ENCODE measurements around the gene DISP2. TPM values are rescaled to one million over a fixed set of nuclear protein-coding genes. Genes with fewer than 3 reads are reported as not detected.
A peak's percentile ranks its signal among the peaks of the same experiment; 100 is the strongest.

The DISP2 gene
- total RNA-seq, 2 donors from 2014 or later = 0.04 to 0.40 TPM

GRCh38 chr15:40328751-40329150, 29.3 kb upstream of the DISP2 start:
- H3K4me1 ChIP-seq (ENCODE audit: control insufficient read depth, insufficient read depth, low read length) = no peaks in the 10 kb centered on the region

GRCh38 chr15:40329804-40330203, 28.2 kb upstream of the DISP2 start:
- Mint-ChIP-seq H3K4me3 (no peak overlapping the region), H3K9me3 (no peaks in the 10 kb centered on the region), H3K27ac (no peak overlapping the region), H3K4me1 (peaks cover 21% of the 10 kb centered on the region), H3K36me3 (ENCODE audit: low read depth) (no peaks in the 10 kb centered on the region), H3K27me3 (ENCODE audit: insufficient read depth) (peaks cover 43% of the 10 kb centered on the region)
- Histone ChIP-seq H3K4me3 (ENCODE audit: low read length) (no peak overlapping the region), H3K36me3 (ENCODE audit: control insufficient read depth, insufficient read depth, low read length) (no peaks in the 10 kb centered on the region), H3K4me1 (ENCODE audit: control insufficient read depth, insufficient read depth, low read length) (no peaks in the 10 kb centered on the region), H3K27ac (ENCODE audit: low read depth, low read length) (peak overlapping the region; percentile 19), H3K9ac (ENCODE audit: extremely low read depth, low read length, poor library complexity, severe bottlenecking) (no peak overlapping the region), H3K9me3 (ENCODE audit: control insufficient read depth, low read length) (no peaks in the 10 kb centered on the region), H3K27me3 (ENCODE audit: control insufficient read depth, insufficient read depth, low read length, poor library complexity, severe bottlenecking) (peaks cover 28% of the 10 kb centered on the region)
- TF ChIP-seq CTCF (conservative IDR thresholded peaks at IDR 0.05) = no peak
- 84 to 91% methylated on average over 7 of the region's 7 CpGs for WGBS, 2 experiments (ENCODE audit: insufficient coverage in 1 of 2, insufficient read length in 1 of 2)
- DNase-seq = no peak

More at GRCh38 chr15:40328751-40329150, 29.3 kb upstream of the DISP2 start:
- Mint-ChIP-seq H3K27ac (no peak overlapping the region), H3K4me3 (no peak overlapping the region), H3K4me1 (peaks cover 18% of the 10 kb centered on the region), H3K27me3 (ENCODE audit: insufficient read depth) (peaks cover 42% of the 10 kb centered on the region), H3K36me3 (ENCODE audit: low read depth) (no peaks in the 10 kb centered on the region), H3K9me3 (no peaks in the 10 kb centered on the region)
- Histone ChIP-seq H3K4me3 (ENCODE audit: low read length) (no peak overlapping the region), H3K27ac (ENCODE audit: low read depth, low read length) (no peak overlapping the region), H3K9ac (ENCODE audit: extremely low read depth, low read length, poor library complexity, severe bottlenecking) (no peak overlapping the region), H3K9me3 (ENCODE audit: control insufficient read depth, low read length) (no peaks in the 10 kb centered on the region), H3K27me3 (ENCODE audit: control insufficient read depth, insufficient read depth, low read length, poor library complexity, severe bottlenecking) (peaks cover 35% of the 10 kb centered on the region), H3K36me3 (ENCODE audit: control insufficient read depth, insufficient read depth, low read length) (no peaks in the 10 kb centered on the region)
- 86 to 90% methylated on average over 5 of the region's 5 CpGs for WGBS, 2 experiments (ENCODE audit: insufficient coverage in 1 of 2, insufficient read length in 1 of 2)
- no peak for DNase-seq
- TF ChIP-seq CTCF (conservative IDR thresholded peaks at IDR 0.05) = no peak

GRCh38 chr15:40330368-40330836, 27.6 kb upstream of the DISP2 start:
- WGBS, 2 experiments (ENCODE audit: insufficient coverage in 1 of 2, insufficient read length in 1 of 2) = 50 to 93% methylated on average over 2 to 5 of the region's 5 CpGs
- Mint-ChIP-seq H3K36me3 (ENCODE audit: low read depth) (no peaks in the 10 kb centered on the region), H3K27ac (no peak overlapping the region), H3K9me3 (no peaks in the 10 kb centered on the region), H3K27me3 (ENCODE audit: insufficient read depth) (peaks cover 37% of the 10 kb centered on the region), H3K4me3 (no peak overlapping the region), H3K4me1 (peaks cover 21% of the 10 kb centered on the region)
- no peak for DNase-seq
- Histone ChIP-seq H3K36me3 (ENCODE audit: control insufficient read depth, insufficient read depth, low read length) (no peaks in the 10 kb centered on the region), H3K4me3 (ENCODE audit: low read length) (no peak overlapping the region), H3K27me3 (ENCODE audit: control insufficient read depth, insufficient read depth, low read length, poor library complexity, severe bottlenecking) (peaks cover 22% of the 10 kb centered on the region), H3K4me1 (ENCODE audit: control insufficient read depth, insufficient read depth, low read length) (no peaks in the 10 kb centered on the region), H3K9me3 (ENCODE audit: control insufficient read depth, low read length) (no peaks in the 10 kb centered on the region), H3K9ac (ENCODE audit: extremely low read depth, low read length, poor library complexity, severe bottlenecking) (no peak overlapping the region), H3K27ac (ENCODE audit: low read depth, low read length) (peak overlapping the region; percentile 19)
- TF ChIP-seq CTCF (conservative IDR thresholded peaks at IDR 0.05) = no peak

All from endodermal cell (in vitro differentiated cells).